Suprapubic skin (tissue), 4 donors: ENCODE measurements around the gene KRAS. TPM values are rescaled to one million over a fixed set of nuclear protein-coding genes. Genes with fewer than 3 reads are reported as not detected.
A peak's percentile ranks its signal among the peaks of the same experiment; 100 is the strongest.

ENCODE experiments used
- DNase-seq, 2 donors: peaks; one replicate each; pipeline ENCODE4 v3.0.0-alpha.2; 2019; ENCODE audit warnings: low spot score in 2 of 2
- H3K27ac ChIP-seq: fragments of 200-600 bp; sonication (generic); one replicate; pipeline ENCODE4 v1.5.1; 2019
- H3K27me3 ChIP-seq: fragments of 200-600 bp; sonication (generic); one replicate; pipeline ENCODE4 v1.5.1; 2019
- H3K36me3 ChIP-seq: fragments of 200-600 bp; sonication (generic); one replicate; pipeline ENCODE4 v1.5.1; 2019
- H3K4me1 ChIP-seq: fragments of 200-600 bp; sonication (generic); one replicate; pipeline ENCODE4 v1.5.1; 2019
- H3K4me3 ChIP-seq: fragments of 200-600 bp; sonication (generic); one replicate; pipeline ENCODE4 v1.5.1; 2019; ENCODE audit warnings: mild to moderate bottlenecking
- H3K9me3 ChIP-seq: fragments of 200-600 bp; sonication (generic); one replicate; pipeline ENCODE4 v1.5.1; 2019
- EP300 ChIP-seq: sonication (generic); formaldehyde crosslinking; IDR thresholded peaks from one replicate; pipeline ENCODE4 v1.6.1; 2017; ENCODE audit warnings: antibody characterized with exemption
- POLR2A ChIP-seq, 2 donors: fragments of 450-650 bp; IDR thresholded peaks; one replicate each; pipeline ENCODE4 v1.6.1; 2017; ENCODE audit warnings: antibody characterized with exemption in 2 of 2, mild to moderate bottlenecking in 2 of 2, moderate library complexity in 2 of 2
- POLR2AphosphoS5 ChIP-seq, 3 donors: sonication (generic); formaldehyde crosslinking; IDR thresholded peaks; one replicate each; pipeline ENCODE4 v1.6.1; 2017; ENCODE audit warnings: antibody characterized with exemption in 3 of 3
- WGBS: methylation state at CpG from one replicate; pipeline ENCODE4 v1.1.5; 2018; 5-methylcytosine and 5-hydroxymethylcytosine counted together
- total RNA-seq, 4 donors: library from RNA; depleted of rRNA; stranded (reverse); fragments of >200 nt; gene quantifications; one replicate each; pipeline ENCODE4 v1.1.0, GENCODE V29; 2016
- TF ChIP-seq, protein P1 (sequence below), 2 donors: fragments of 200-600 bp in 1 of 2; fragments of 450-650 bp in 1 of 2; sonication (generic) in 1 of 2; IDR thresholded peaks; one replicate each; pipeline ENCODE4 v1.5.1; 2016 to 2019; ENCODE audit warnings: antibody characterized with exemption in 2 of 2, mild to moderate bottlenecking in 1 of 2, moderate library complexity in 1 of 2

The KRAS gene
- total RNA-seq, 4 donors from 2014 or later = 14.9 to 26.8 (median 19.2) TPM

DNA sequence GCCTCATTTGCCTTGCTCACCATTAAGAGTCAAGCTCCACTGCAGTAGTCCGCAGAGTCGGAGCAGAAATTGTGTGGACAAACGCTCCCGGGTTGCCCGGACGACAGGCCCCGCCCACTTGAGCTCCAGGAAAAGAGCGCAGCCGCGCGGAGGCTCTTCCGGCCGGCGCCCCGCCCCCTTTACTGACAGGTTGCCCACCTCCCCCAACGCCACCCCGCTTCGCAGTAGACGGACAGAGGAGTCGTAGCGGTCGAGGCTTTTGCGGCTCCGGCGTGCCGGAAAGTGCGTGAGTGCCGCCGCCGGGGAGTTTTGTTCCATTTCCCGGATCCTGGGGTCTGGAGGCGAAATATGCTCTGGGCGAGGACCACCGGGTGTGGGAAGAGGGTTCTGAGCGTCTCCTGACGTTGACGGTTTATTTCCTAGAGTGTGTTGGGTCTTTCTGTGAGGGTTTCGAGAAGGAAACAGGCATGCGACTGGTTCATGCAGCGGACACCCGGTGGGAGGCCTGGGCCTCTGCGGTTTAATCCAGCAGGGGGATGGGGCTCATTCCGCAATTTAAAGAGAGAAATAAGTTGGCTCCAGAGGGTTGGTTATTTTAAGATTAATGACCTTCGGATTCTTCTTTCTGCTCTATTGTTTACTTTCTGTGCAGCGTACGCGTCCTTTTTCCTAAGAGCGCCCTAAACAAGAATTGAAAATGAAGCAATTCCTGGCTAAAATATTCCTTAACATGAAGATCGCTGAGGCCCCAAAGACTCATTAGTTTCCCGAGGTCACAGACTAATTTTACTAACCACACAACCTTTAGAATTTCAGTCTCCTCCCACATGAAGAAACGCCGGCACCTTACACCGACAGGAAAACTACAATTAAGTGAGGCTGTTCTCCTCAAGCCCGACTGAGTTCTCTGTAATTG is 55.4 kb downstream of the KRAS start, which contains the start of the genes DNAI7 and ETFRF1:
DNAI7 (minus strand) TSS at position 105 of the 916 bp plus-strand sequence; CDS start at position 23, 82 bp downstream.
ETFRF1 (plus strand) TSS at position 182 of the 916 bp plus-strand sequence. CDS start 8,720 bp downstream, outside the sequence.
- TF ChIP-seq EP300 (no peak), POLR2AphosphoS5 (IDR thresholded peaks at IDR 0.05) (peak in 2 of 3 donors; percentile 44 to 60), POLR2A (IDR thresholded peaks at IDR 0.05) (peak in 1 of 2 donors; percentile 84)
- TF ChIP-seq, protein P1, sequence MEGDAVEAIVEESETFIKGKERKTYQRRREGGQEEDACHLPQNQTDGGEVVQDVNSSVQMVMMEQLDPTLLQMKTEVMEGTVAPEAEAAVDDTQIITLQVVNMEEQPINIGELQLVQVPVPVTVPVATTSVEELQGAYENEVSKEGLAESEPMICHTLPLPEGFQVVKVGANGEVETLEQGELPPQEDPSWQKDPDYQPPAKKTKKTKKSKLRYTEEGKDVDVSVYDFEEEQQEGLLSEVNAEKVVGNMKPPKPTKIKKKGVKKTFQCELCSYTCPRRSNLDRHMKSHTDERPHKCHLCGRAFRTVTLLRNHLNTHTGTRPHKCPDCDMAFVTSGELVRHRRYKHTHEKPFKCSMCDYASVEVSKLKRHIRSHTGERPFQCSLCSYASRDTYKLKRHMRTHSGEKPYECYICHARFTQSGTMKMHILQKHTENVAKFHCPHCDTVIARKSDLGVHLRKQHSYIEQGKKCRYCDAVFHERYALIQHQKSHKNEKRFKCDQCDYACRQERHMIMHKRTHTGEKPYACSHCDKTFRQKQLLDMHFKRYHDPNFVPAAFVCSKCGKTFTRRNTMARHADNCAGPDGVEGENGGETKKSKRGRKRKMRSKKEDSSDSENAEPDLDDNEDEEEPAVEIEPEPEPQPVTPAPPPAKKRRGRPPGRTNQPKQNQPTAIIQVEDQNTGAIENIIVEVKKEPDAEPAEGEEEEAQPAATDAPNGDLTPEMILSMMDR (IDR thresholded peaks at IDR 0.05) = no peak
- Histone ChIP-seq H3K9me3 (no peaks in the 10 kb centered on the region), H3K36me3 (no peaks in the 10 kb centered on the region), H3K27me3 (no peaks in the 10 kb centered on the region), H3K27ac (peak within 1 kb of the TSS; percentile 95), H3K4me3 (peak within 1 kb of the TSS; percentile 81), H3K4me1 (peaks cover 19% of the 10 kb centered on the region)
- DNase-seq = peak; percentile 98 to 99
- under 1% methylated on average over 45 of the region's 54 CpGs for WGBS

DNA sequence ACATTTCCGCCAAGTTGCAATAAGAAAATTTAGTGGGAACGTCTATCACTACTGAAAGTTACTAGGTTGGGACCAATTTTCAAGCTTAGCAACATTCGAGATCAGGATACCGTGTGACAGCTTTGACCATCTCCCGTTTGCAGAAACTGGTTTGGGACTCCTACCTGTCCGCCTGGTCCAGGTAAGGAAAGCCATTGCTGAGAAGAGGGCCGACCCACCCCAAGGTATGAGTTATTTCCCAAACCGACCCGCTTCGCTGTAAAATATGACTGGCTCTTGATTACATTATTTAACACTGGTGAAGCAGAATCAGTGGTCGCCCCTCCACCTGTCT is 56.0 kb downstream of the KRAS start:
- TF ChIP-seq, protein P1 (IDR thresholded peaks at IDR 0.05) = no peak
- TF ChIP-seq POLR2A (IDR thresholded peaks at IDR 0.05) (no peak), EP300 (no peak), POLR2AphosphoS5 (IDR thresholded peaks at IDR 0.05) (no peak)
- WGBS = 2% methylated on average over 11 of the region's 11 CpGs

DNA sequence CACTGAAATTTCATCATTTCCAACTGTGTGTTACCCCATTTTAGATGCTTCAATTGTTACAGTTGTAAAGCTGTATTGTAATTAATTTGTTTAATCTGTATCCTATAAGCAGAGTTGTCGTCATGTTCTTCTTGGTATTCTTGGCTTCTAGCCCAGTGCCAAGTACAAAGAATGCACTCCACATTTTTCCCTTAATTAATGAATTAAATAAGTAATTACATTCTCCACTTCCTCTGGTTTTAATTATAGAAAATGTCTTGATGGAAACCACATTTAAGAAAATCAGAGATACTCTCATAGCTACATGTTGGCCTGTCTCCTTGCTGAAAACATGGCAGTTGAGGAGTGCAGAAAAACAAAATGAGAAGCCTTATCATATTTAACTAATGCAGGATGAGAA is 56.5 kb downstream of the KRAS start:
- TF ChIP-seq, protein P1 (IDR thresholded peaks at IDR 0.05) = no peak
- TF ChIP-seq POLR2A (IDR thresholded peaks at IDR 0.05) (no peak), EP300 (no peak), POLR2AphosphoS5 (IDR thresholded peaks at IDR 0.05) (no peak)
- no peaks in the 10 kb centered on the region for H3K27me3 ChIP-seq
- H3K4me3 ChIP-seq = peak overlapping the region; percentile 81
- peaks cover 19% of the 10 kb centered on the region for H3K4me1 ChIP-seq
- no peak for DNase-seq
- WGBS = 13% methylated on average over 1 of the region's 1 CpG
- peak overlapping the region; percentile 95 for H3K27ac ChIP-seq
- no peaks in the 10 kb centered on the region for H3K9me3 ChIP-seq
- no peaks in the 10 kb centered on the region for H3K36me3 ChIP-seq

More for the DNA sequence above, 56.0 kb downstream of the KRAS start:
- no peaks in the 10 kb centered on the region for H3K27me3 ChIP-seq
- H3K36me3 ChIP-seq = no peaks in the 10 kb centered on the region
- peaks cover 19% of the 10 kb centered on the region for H3K4me1 ChIP-seq
- peak overlapping the region; percentile 95 for H3K27ac ChIP-seq
- H3K9me3 ChIP-seq = no peaks in the 10 kb centered on the region
- H3K4me3 ChIP-seq = peak overlapping the region; percentile 81
- no peak for DNase-seq

DNA sequence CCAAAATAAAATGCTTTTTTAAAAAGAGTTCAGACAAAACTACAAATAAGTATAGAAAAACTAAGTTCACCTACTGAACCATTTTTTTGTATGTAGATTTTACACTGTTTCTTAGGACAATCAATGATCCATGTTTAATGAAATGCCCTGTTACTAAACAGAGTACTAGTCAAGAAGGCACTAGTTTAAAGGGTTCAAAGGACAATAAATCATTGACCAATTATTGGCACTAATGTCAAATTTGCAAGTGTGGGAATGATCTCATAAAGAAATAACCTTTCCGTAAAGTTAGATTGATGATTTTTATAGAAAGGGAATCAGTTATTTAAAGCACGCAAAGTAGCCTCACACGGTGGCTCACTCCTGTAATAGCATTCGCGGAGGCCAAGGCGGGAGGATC is 59.9 kb downstream of the KRAS start:
- Histone ChIP-seq H3K4me3 (no peak overlapping the region), H3K27ac (no peak overlapping the region), H3K9me3 (no peaks in the 10 kb centered on the region), H3K4me1 (peaks cover 19% of the 10 kb centered on the region), H3K27me3 (no peaks in the 10 kb centered on the region), H3K36me3 (no peaks in the 10 kb centered on the region)
- no peak for DNase-seq
- 97% methylated on average over 6 of the region's 6 CpGs for WGBS
- no peak for TF ChIP-seq POLR2AphosphoS5 (IDR thresholded peaks at IDR 0.05)
- no peak for TF ChIP-seq EP300
- TF ChIP-seq POLR2A (IDR thresholded peaks at IDR 0.05) = no peak
- TF ChIP-seq, protein P1 (IDR thresholded peaks at IDR 0.05) = no peak

DNA sequence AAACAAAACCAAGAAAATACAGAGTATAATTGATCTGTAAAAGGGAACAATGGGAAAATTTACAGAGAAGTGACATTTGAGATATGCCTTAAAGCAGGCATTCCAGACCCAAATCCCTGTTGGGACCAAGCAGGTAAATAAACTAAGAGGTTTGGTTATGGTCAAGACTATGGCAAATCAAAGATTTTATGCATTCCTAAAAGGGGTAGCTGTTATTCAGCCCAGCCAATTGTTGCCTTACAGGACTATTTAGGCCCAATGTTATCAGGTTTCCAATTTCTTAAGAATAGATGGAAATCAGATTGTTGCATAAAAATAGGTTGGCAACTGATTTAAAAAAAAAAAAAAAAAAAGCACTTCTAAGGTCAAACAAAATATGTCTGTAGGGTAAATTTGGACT is 61.1 kb downstream of the KRAS start:
- Histone ChIP-seq H3K36me3 (no peaks in the 10 kb centered on the region), H3K4me1 (peaks cover 16% of the 10 kb centered on the region), H3K4me3 (no peak overlapping the region), H3K9me3 (no peaks in the 10 kb centered on the region), H3K27ac (no peak overlapping the region), H3K27me3 (no peaks in the 10 kb centered on the region)
- TF ChIP-seq EP300 (no peak), POLR2AphosphoS5 (IDR thresholded peaks at IDR 0.05) (no peak), POLR2A (IDR thresholded peaks at IDR 0.05) (no peak)
- TF ChIP-seq, protein P1 (IDR thresholded peaks at IDR 0.05) = no peak
- DNase-seq = no peak
